Activated CD4-positive, alpha-beta T cell treated with anti-CD3 and anti-CD28 coated beads, Interleukin-2, amount 50 U/mL, for 48 hours (primary cell): ENCODE measurements around the gene ADD1.
A peak's percentile ranks its signal among the peaks of the same experiment; 100 is the strongest.
"Not testable (repeated sequence)": the region's sequence is repeated elsewhere in the genome, so short reads cannot be mapped to it uniquely, and the experiment has no call there.

Experiments used
- DNase-seq, 2 experiments: peaks; one replicate each; pipeline ENCODE4 v3.0.0-alpha.2; 2020

Gene ADD1

DNA sequence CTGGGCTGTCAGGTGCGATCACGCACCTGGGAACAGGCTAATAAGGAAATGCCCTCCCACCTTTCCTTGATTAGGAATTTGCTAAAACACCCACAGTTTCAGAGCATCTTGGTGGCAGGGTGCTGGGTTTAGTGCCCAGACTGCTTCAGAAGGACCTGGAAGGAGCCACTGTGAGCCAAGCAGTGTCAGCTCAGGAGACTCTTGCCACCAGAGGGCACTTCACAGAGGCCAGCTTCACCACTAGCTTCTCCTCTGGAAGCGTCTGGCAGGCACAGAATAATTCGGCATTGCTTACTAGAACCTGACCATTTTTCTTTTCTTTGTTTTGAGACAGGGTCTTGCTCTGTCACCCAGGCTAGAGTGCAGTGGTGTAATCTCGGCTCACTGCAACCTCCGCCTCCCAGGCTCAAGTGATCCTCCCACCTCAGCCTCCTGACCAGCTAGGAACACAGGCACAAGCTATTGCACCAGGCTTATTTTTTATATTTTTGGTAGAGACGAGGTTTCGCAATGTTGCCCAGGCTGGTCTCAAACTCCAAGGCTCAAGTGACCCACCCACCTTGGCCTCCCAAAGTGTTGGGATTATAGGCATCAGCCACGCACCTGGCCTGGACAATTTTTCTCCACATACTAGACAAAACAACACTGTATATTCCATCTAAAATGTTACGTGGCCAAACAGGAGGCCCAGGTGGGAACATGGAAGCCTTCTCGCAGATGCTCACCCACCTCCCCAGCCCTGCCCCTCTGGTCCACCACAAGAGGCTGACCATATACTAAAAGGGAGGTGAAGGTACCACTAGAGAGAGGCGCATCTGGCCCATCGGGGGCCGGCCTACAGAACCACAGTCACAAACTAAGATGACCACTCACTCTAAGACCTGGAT, 105.5 kb downstream of the ADD1 start:
- no peak for DNase-seq

DNA sequence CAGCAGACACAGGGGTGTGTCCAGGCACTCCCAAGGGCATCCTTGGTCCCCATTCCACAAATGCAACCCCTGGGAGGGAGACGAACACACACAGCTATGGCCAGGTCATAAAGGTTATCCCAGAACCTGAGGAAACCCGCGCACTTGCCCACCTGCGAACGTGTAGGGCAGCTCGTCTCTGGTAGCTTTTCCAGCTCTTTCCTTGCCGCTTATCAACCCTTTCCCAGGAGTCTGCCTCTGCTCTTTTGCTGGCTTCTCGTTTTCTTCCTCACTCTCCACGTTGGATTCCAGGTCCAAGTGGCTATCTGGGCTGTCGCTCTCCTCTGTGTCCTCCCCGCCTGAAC, 106.1 kb downstream of the ADD1 start:
- DNase-seq = no peak

DNA sequence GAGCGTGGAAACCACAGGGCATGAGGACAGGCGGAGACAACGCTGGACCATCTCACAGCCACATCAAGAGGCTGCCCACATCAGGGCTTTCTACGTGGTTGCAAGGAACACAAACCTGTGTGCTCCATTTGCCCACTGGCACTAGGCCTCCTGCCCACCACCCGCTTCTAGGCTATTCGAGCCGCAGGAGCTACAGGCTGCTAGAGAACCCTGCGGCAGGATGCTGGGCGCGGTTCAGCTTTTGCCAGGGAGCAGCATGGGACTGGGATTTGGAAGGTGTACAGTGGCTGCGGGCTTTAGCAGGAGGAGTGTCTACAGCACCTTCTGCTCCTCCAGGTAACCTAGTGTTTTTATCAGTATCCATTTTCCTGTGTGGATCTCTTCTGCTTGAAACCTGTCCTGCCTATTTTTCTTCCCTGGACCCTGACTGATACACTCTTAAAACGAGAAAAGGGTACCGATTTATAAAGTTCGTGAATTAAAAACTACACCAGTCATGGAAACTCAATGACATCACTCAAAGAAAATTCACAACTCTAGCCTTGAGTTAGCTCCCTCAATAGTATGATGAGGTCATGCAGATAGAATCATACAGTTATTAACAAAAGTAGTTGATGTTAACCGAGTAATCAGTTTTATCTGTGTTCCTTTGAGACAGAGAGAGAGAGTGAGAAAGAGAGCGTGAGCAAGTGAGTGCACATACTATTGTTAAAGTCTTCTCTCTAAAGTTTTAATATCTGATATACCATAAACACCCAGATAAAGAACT, 106.8 kb downstream of the ADD1 start:
- no peak for DNase-seq

GRCh38 chr4:2953496-2953895, 109.9 kb downstream of the ADD1 start:
- DNase-seq = no peak

DNA sequence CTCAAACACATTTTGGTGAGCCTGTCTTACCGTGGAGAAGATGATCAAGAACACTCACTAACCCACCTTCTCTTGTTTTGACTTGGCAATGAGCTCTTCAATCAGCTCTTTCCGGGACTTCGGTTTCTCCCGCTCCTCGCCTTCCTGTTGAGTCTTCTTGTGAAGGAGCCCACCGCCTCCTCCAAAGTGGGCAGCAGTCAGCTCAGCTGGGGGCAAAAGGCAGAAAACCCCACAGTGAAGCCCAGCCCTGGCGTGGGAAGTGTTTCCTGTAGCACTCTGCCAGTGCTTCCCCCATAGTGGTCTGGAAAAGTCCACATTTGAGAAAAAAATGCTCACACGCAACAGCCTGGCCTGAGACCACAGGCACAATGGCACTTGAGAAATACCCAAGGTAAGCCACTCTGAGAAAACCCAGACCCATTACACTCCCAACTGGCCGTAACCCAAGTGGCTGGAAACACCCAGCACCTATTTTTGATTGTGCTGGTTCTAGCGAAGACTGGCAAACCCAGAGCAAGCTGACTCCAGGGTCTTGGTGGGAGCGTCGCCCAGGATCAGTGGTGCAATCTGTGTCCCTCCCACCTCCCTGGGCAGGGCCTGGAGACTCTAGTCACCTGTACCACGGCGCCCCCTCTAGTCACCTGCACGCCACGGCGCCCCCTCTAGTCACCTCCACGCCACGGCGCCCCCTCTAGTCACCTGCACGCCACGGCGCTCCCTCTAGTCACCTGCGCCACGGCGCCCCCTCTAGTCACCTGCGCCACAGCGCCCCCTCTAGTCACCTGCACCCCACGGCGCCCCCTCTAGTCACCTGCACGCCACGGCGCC, 110.9 kb downstream of the ADD1 start:
- peak; percentile 88 to 91 for DNase-seq

DNA sequence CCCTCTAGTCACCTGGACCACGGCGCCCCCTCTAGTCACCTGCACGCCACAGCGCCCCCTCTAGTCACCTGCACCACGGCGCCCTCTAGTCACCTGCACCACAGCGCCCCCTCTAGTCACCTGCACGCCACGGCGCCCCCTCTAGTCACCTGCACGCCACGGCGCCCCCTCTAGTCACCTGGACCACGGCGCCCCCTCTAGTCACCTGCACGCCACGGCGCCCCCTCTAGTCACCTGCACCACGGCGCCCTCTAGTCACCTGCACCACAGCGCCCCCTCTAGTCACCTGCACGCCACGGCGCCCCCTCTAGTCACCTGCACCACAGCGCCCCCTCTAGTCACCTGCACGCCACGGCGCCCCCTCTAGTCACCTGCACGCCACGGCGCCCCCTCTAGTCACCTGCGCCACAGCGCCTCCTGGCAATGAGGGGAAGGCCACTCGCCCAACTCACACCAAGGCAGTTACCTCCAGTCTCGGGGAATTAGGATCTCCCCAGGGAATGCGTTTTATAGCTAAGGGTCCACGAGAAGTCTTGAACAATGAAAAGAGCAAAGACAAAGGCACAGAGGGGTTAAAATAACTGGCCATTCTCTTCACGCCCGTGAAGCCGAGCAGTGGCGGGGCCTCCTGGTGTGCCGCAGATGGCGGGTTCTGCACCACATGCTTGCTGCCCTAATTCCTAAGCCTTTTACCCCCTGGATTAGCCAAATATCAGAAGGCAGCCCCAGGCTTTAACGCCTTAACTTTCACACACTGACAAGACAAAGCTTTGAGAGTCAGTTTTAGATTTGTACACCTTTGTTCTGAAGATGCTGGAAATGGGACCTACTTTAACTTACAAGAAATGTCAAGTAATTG, 111.8 kb downstream of the ADD1 start:
- not testable (repeated sequence) for DNase-seq

DNA sequence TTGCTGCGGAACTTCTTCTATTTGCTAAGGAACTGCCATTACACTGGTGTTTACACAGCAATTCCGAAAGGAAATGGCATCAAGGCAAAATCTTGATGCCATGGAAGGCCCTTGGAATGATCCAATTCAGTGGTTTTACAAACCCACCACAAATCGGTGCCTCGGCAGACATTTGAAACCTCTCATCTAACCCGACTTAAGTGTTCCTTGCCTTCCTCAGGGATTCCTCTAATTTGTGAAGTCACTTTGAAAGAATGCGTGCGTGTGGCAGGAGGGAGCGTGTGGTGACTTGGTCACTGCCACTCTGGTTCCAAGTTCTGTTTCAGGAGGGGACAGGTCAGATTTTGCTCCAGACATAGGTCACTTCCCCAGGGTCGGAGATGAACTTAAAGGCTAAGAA, 114.8 kb downstream of the ADD1 start:
- no peak for DNase-seq

GRCh38 chr4:2960450-2960849, 116.8 kb downstream of the ADD1 start:
- not testable (repeated sequence) for DNase-seq

DNA sequence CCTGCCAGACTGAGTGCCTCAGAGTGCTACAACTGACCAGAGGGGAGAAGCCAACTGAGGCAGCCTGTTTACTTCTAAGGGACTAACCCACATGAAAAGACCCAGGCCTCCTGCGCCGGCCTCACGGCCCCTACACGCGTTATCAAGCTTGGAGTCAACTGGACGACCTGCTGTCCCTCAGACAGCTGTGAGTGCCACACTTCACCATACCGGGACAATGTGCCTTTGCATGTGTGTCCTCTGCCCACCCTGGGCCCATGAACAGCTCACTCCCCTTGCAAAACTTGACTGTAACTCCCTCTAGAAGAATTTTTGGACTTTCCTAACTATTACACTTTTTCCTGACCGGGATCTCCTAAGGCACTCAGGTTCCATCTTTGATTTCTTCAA, 117.8 kb downstream of the ADD1 start:
- peak in 1 of 2 experiments; percentile 53 for DNase-seq

GRCh38 chr4:2961811-2962441, 118.3 kb downstream of the ADD1 start:
- peak; percentile 77 to 83 for DNase-seq

DNA sequence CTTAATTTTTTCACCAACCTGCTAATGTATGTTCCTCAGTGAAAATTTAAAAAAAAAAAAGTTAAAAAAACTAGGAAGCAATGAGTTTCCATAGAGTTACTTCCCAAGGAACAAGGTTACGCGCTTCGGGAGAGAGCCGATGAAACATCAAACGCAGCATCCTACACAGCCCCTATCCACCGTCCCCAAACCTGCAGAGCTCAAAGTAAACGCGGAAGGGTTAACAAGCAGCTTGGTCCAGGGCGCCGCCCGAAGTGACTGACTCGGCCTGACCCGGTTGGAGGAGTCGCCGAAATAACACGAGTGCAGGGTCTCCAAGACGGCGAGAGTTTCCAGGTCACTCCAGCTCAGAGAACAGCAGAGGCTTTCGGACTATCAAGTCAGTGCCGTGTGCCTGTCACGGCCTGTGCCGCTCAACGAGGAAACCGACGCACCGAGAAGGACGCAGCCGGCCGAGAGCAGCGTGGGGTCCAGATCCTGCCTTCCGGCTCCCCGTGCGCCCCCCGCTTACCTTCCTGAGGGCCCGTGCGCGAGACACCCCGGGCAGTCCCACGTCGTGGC, 119.0 kb downstream of the ADD1 start:
- DNase-seq = no peak

DNA sequence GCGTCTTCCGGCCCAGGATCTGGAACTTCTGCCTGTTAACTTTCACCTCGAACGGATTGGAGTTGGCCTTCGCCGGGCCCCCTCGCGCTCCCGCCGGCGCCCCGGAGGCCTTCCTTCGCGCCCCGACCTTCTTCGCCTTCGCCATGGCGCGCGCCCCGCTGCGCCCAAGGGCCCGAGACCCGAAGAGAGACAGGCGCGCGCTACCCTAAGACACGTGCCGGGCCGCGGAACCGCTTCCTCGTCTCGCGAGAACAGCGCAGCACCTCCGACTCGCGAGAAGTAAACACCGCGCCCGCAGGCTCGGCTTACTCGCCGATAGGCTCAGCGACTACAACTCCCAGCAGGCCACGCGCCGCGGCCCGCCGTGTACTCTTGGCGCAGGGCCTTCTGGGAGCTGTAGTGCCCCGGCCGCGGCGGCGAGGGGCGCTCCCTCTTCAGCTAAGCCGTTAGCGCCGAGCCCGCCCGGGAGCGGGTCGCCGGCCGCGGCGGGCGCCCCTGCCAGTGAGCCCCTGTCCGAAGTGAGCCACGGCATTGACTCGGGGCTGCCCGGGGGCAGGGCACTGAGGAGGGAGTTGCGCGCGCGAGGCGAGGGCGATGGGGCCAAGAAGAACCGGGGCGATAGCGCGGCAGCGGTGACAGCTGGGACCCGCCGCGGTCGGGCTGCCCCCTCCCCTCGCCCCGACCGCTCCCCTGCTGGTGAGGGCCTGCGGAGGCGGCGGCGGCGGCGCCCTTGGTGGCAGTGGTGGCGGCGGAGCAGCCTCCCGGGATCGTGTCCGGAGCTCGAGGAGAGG, 119.7 kb downstream of the ADD1 start, which contains the start of the genes GRK4 and NOP14:
GRK4 (plus strand) TSS at position 397 of the 791 bp plus-strand sequence. CDS start 500 bp downstream, outside the sequence.
NOP14 (minus strand) TSS at position 232 of the 791 bp plus-strand sequence; CDS start at position 145, 87 bp downstream.
- DNase-seq = peak; percentile 96

DNA sequence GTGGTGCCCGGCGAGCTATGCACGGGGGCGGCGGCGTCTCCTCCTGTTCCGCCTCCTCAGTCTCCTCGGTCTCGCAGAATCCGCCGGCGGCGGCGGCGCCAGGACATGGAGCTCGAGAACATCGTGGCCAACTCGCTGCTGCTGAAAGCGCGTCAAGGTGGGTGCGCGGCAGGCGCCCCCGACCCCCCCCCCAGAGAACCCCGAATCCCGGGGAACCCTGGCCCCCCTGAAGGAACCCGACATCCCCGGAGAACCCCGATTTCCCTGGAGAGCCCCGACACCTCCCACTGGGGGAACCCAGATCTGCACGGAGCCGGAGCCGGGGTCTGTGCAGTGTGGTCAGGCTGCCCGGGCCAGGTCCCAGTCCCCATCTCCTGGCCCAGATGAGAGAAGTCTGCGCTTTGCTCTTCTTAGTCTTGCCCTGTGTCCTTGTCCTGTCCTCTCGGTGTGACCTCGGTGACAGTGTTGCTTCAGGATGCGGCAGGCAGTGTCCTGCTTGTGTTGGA, 120.4 kb downstream of the ADD1 start:
- no peak for DNase-seq

- no peak for DNase-seq
These were observed 121.1 kb downstream of the ADD1 start for GRCh38 chr4:2964706-2965258.

DNA sequence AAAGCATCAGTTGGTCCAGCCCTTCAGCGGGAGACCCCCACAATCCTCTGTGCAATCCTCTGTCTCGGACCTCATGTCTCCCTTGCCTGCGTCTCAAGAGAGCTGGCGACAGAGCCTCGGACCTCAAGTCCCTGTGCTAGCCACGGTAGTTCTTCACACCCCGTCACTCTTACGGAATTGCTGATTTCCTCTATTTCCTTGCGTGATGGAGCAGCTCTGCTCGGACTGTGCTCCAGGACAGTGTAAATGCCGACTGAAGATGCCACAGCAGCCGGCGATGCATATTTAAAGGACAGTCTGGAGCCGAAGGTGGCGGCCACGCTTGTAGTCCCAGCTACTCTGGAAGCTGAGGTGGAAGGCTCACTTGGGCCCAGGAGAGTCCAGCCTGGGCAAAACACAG, 121.6 kb downstream of the ADD1 start:
- DNase-seq = no peak

- no peak for DNase-seq
These were observed 124.7 kb downstream of the ADD1 start for GRCh38 chr4:2968381-2968780.

DNA sequence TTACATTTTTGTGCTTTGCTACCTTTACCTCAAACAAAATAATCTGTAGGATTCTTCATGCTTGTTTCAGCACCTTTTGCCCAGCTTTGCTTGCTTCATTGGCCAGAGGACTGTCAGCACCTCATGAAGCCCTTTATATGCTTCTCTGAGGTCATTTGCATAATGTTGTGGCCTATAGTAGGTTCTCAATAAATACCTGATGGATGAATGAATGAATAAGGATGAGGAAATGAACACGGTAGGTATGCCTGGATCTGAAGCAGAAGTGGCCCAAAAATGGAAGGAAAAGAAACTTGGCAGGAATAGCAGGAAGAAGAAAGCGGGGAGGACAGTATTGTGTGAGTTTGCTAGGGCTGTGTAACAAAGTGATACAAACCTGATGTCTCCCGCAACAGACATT, 127.6 kb downstream of the ADD1 start:
- DNase-seq = no peak

DNA sequence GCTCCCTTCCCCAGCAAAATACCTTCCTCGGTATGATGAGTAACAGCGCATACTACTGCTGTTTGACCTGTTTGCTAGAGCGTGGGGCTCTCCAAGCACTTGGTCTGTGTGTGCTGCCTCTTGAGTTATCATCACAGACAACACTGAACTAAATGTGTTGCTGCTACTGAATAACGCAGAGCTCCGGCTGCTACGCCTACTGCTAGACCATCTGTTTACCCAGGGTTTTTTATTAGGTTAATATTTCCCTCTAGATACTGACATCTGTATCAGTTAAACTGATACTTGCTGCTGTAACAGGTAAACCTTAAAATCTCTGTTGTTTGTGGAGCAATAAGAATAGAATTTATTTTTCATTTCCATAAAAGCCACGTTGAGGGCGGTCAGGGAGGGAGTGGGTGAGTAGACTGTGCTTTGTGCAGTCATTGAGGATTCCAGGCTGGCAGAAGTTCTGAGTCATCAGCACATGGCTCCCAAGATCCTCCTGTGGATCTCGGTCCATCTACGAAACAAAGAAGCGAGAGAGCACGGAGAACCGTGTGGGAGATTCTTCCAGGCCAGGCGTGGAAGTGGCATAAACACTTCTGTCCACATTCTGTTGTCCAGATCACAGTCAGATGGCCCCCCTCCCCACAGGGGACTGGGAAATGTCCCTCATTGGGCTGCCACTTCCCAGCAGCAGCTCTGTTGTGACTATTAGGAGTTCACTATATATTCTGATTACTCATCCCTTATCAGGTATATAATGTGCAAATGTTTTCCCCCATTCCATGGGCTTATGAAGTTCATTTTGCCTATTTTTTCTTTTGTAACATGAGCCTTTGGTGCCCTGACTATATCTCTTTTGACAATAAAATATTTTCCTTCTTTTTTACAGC, 133.8 kb downstream of the ADD1 start:
- DNase-seq = no peak
